Naive thymus-derived CD8-positive, alpha-beta T cell (primary cell): ENCODE measurements around the gene CDH9. TPM values are rescaled to one million over a fixed set of nuclear protein-coding genes. Genes with fewer than 3 reads are reported as not detected.
"Not testable (repeated sequence)": the region's sequence is repeated elsewhere in the genome, so short reads cannot be mapped to it uniquely, and the experiment has no call there.

ENCODE experiments used
- ATAC-seq, 2 donors: fragments of 150-1000 bp; cut with Tn5 transposase in 1 of 2; sonication (Bioruptor Pico), chemical (Tn5 transposase) in 1 of 2; 1 replicate in 1 of 2; 2 replicates in 1 of 2; pipeline ENCODE4 v1.10.0; 2021; ENCODE audit warnings: mild to moderate bottlenecking in 2 of 2, moderate library complexity in 2 of 2
- POLR2A ChIA-PET: fragments of 350-600 bp; sonication (Branson Sonifier 250); formaldehyde crosslinking; loops from one replicate; lab custom pipeline; 2021; ENCODE audit warnings: antibody characterized with exemption; lab: Charles Lee
- DNase-seq, 10 donors: peaks; one replicate each; pipeline versions ENCODE4 v3.0.0 to v3.0.0-alpha.2; 2020 to 2022
- H3K27ac Mint-ChIP-seq, 10 donors: one replicate each; pipeline ENCODE4 v1.8.0; 2020 to 2022; ENCODE audit warnings: mild to moderate bottlenecking in 10 of 10, mixed read lengths in 10 of 10, moderate library complexity in 4 of 10, inconsistent platforms in 1 of 10
- H3K27me3 Mint-ChIP-seq, 5 donors: one replicate each; pipeline ENCODE4 v1.8.0; 2021 to 2022; ENCODE audit warnings: mixed read lengths in 5 of 5
- H3K36me3 Mint-ChIP-seq, 3 donors: one replicate each; pipeline ENCODE4 v1.8.0; 2020 to 2022; ENCODE audit warnings: mixed read lengths in 3 of 3, mild to moderate bottlenecking in 2 of 3, inconsistent platforms in 1 of 3
- H3K4me1 Mint-ChIP-seq, 4 donors: one replicate each; pipeline ENCODE4 v1.8.0; 2021 to 2022; ENCODE audit warnings: mixed read lengths in 4 of 4
- H3K4me3 Mint-ChIP-seq, 10 donors: one replicate each; pipeline ENCODE4 v1.8.0; 2020 to 2022; ENCODE audit warnings: mild to moderate bottlenecking in 10 of 10, mixed read lengths in 10 of 10, moderate library complexity in 6 of 10, inconsistent platforms in 1 of 10
- H3K9me3 Mint-ChIP-seq, 9 donors: one replicate each; pipeline ENCODE4 v1.8.0; 2020 to 2022; ENCODE audit warnings: mixed read lengths in 9 of 9, mild to moderate bottlenecking in 3 of 9, inconsistent platforms in 1 of 9, moderate library complexity in 1 of 9
- polyA plus RNA-seq, 3 donors: library from polyadenylated mRNA; unstranded; fragments of 300-500 nt; fragmentation: Illumina TruSeq; gene quantifications; one replicate each; pipeline ENCODE4 v1.2.3, GENCODE V29; 2021
- total RNA-seq, 8 experiments: library from RNA in 2 of 8; stranded (reverse) in 2 of 8; gene quantifications; one replicate each; pipeline ENCODE4 v1.2.3 and lab custom pipeline; 2021 to 2026

The CDH9 gene
- total and polyA plus RNA-seq, 5 experiments from 2014 or later: not detected

- H3K27ac Mint-ChIP-seq: no peak overlapping the region
- H3K27me3 Mint-ChIP-seq: no peaks in the 10 kb centered on the region
- no peaks in the 10 kb centered on the region for H3K4me1 Mint-ChIP-seq
- H3K36me3 Mint-ChIP-seq: no peaks in the 10 kb centered on the region
- no peak overlapping the region for H3K4me3 Mint-ChIP-seq
- POLR2A ChIA-PET: no interaction called here
- ATAC-seq: no peak
- peaks cover 0 to 28% (median 11%) of the 10 kb centered on the region in 9 donors for H3K9me3 Mint-ChIP-seq
- no peak for DNase-seq
Measured at GRCh38 chr5:26864061-26864460, 174.3 kb downstream of the CDH9 start.

- no peaks in the 10 kb centered on the region for H3K27me3 Mint-ChIP-seq
- DNase-seq (no peak), ATAC-seq (no peak)
- peaks cover 16 to 68% (median 25%) of the 10 kb centered on the region in 9 donors for H3K9me3 Mint-ChIP-seq
- POLR2A ChIA-PET: no interaction called here
- peaks cover 0 to 18% (median 3%) of the 10 kb centered on the region in 3 donors for H3K36me3 Mint-ChIP-seq
- H3K27ac Mint-ChIP-seq: no peak overlapping the region
- H3K4me3 Mint-ChIP-seq: no peak overlapping the region
- H3K4me1 Mint-ChIP-seq: no peaks in the 10 kb centered on the region
Measured at GRCh38 chr5:26856238-26856637, 182.1 kb downstream of the CDH9 start.

- H3K4me1 Mint-ChIP-seq, H3K27me3 Mint-ChIP-seq, POLR2A ChIA-PET, H3K4me3 Mint-ChIP-seq, DNase-seq, ATAC-seq, H3K27ac Mint-ChIP-seq: not testable (repeated sequence)
- Mint-ChIP-seq H3K9me3 (peaks cover 14 to 65% (median 28%) of the 10 kb centered on the region in 9 donors), H3K36me3 (peaks cover 0 to 18% (median 3%) of the 10 kb centered on the region in 3 donors)
Measured at GRCh38 chr5:26852450-26852849, 185.9 kb downstream of the CDH9 start.

GRCh38 chr5:26847041-26847736, 191.2 kb downstream of the CDH9 start:
- Mint-ChIP-seq H3K36me3 (peaks cover 0 to under 1% (median 0%) of the 10 kb centered on the region in 3 donors), H3K4me1 (no peaks in the 10 kb centered on the region), H3K9me3 (peaks cover 5 to 33% (median 12%) of the 10 kb centered on the region in 9 donors), H3K27me3 (no peaks in the 10 kb centered on the region), H3K27ac (no peak overlapping the region), H3K4me3 (no peak overlapping the region)
- ATAC-seq (no peak), DNase-seq (no peak)
- POLR2A ChIA-PET: no interaction called here

GRCh38 chr5:26843677-26844076, 194.7 kb downstream of the CDH9 start:
- H3K27ac Mint-ChIP-seq: no peak overlapping the region
- DNase-seq (no peak), ATAC-seq (no peak)

GRCh38 chr5:26833596-26833995, 204.8 kb downstream of the CDH9 start:
- POLR2A ChIA-PET: no interaction called here
- ATAC-seq: no peak
- Mint-ChIP-seq H3K36me3 (peaks cover 0 to 6% (median 0%) of the 10 kb centered on the region in 3 donors), H3K9me3 (peaks cover 0 to 30% (median 8%) of the 10 kb centered on the region in 9 donors), H3K4me1 (no peaks in the 10 kb centered on the region), H3K4me3 (no peak overlapping the region), H3K27me3 (no peaks in the 10 kb centered on the region), H3K27ac (no peak overlapping the region)
- no peak for DNase-seq

More at GRCh38 chr5:26843677-26844076, 194.7 kb downstream of the CDH9 start:
- H3K4me3 Mint-ChIP-seq: no peak overlapping the region
- H3K9me3 Mint-ChIP-seq: peaks cover 5 to 27% (median 7%) of the 10 kb centered on the region in 9 donors
- H3K36me3 Mint-ChIP-seq: no peaks in the 10 kb centered on the region
- H3K4me1 Mint-ChIP-seq: no peaks in the 10 kb centered on the region
- H3K27me3 Mint-ChIP-seq: no peaks in the 10 kb centered on the region
- POLR2A ChIA-PET: no interaction called here
